GM10248 (cell line): ENCODE measurements around the gene ZNF791.

Experiments
- CTCF ChIA-PET: fragments of 300-600 bp; sonication (Branson Sonifier 250); formaldehyde crosslinking; extraction: SDS; loops from one replicate; lab custom pipeline; 2021; ENCODE audit warnings: antibody characterized with exemption; lab: Yijun Ruan, JAX
- POLR2A ChIA-PET: fragments of 350-650 bp; sonication (Branson Sonifier 250); formaldehyde crosslinking; extraction: SDS; loops from one replicate; lab custom pipeline; 2020; ENCODE audit warnings: antibody characterized with exemption; lab: Yijun Ruan, JAX
- DNase-seq: peaks from one replicate; pipeline ENCODE4 v3.0.0; 2012; ENCODE audit errors: extremely low spot score
- CTCF ChIP-seq: IDR thresholded peaks from 2 replicates; pipeline ENCODE4 v1.5.1; 2012; ENCODE audit warnings: mild to moderate bottlenecking, low read depth; ENCODE audit errors: extremely low read depth, missing control alignments, control extremely low read depth

The ZNF791 gene

GRCh38 chr19:12667731-12668302 is 57.1 kb downstream of the ZNF791 start:
- POLR2A ChIA-PET: no interaction called here
- CTCF ChIA-PET: interaction anchor here (1.2 to 7.4 kb wide), 4 partner anchors 10 to 106 kb away, joined by 3 to 93 read pairs (median 4); partner anchors contain the start of gene DHPS
- DNase-seq: no peak
- TF ChIP-seq CTCF: no peak

- ChIA-PET CTCF (interaction anchor here (1.3 to 7.4 kb wide), 4 partner anchors 10 to 128 kb away, joined by 3 to 93 read pairs (median 4); no protein-coding TSS in a partner anchor), POLR2A (interaction anchor here (1.3 kb wide), 1 partner anchor 28 kb away, joined by 4 read pairs; no protein-coding TSS in a partner anchor)
- TF ChIP-seq CTCF: no peak
- DNase-seq: no peak
These were observed 57.6 kb downstream of the ZNF791 start for GRCh38 chr19:12668346-12668745.

DNA sequence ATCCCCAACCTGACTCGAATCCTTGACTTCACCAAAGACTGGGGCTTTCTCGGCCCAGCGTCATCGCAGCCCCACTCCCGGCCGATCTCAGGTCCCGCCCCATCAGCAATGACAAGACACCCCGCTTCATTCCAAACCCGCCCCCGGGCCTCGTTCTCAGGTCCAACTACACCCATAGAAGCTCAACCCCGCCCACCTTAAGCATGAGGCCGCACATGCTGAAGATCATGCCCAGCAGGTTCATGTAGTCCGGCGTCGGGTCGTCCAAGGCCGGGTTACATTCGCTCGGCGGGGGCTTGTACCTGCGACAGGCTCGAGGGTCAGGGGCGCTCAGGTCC is 58.2 kb downstream of the ZNF791 start:
- CTCF ChIA-PET: interaction anchor here (0.6 to 7.4 kb wide), 7 partner anchors 9 to 127 kb away, joined by 3 to 93 read pairs (median 4); no protein-coding TSS in a partner anchor
- no peak for TF ChIP-seq CTCF
- no peak for DNase-seq

DNA sequence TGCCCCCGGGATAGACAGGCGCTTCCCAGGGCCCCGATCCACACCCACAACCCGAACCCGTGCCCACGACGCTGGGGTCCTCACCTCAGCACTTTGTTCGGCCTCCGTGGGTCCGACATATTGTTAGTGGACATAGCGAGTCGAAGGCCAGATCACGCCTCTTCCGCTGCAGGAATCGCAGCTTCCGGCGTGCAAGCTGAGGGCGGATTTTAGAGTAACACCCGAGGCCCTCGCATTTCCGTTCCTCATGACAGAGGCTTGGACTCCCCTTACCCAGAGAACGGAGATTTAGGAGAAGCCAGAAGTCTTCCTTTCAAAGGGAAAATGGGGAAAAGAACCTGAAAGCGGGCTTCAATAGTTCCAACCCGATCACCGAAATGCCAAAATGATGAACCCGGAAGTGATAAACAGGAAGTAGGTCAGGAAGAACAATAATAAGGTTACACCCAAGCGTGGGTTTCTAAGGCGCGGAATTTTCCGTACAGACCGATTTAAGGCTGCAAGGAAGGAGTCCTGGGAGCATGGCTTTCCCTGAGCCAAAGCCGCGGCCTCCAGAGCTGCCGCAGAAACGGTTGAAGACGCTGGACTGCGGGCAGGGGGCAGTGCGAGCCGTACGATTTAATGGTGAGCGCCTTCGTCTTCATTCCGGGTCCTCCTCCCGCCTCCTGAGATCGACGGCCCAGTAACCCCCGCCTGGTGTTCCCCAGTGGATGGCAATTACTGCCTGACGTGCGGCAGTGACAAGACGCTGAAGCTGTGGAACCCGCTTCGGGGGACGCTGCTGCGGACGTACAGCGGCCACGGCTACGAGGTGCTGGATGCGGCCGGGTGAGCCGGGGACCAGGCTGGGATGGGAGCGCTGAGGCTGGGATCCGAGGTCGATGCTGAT is 58.8 kb downstream of the ZNF791 start:
- POLR2A ChIA-PET: interaction anchor here (0.5 to 1.3 kb wide), 3 partner anchors 10 to 200 kb away, joined by 4 to 8 read pairs (median 4); no protein-coding TSS in a partner anchor
- CTCF ChIA-PET: interaction anchor here (0.6 to 7.4 kb wide), 8 partner anchors 8 to 127 kb away, joined by 3 to 93 read pairs (median 4); no protein-coding TSS in a partner anchor
- peak; percentile 84 for DNase-seq
- TF ChIP-seq CTCF: no peak

More for the DNA sequence above, 58.2 kb downstream of the ZNF791 start:
- POLR2A ChIA-PET: interaction anchor here (1.3 kb wide), 1 partner anchor 29 kb away, joined by 4 read pairs; no protein-coding TSS in a partner anchor

GRCh38 chr19:12670159-12670928 is 59.6 kb downstream of the ZNF791 start:
- no peak for DNase-seq
- CTCF ChIA-PET: interaction anchor here (1.5 to 7.4 kb wide), 5 partner anchors 9 to 579 kb away, joined by 3 to 93 read pairs (median 13); no protein-coding TSS in a partner anchor
- POLR2A ChIA-PET: interaction anchor here (0.5 kb wide), 1 partner anchor 200 kb away, joined by 4 read pairs; no protein-coding TSS in a partner anchor
- TF ChIP-seq CTCF: no peak
